ENCODE results near the gene RNASE4. TPM values are rescaled to one million over a fixed set of nuclear protein-coding genes. Genes with fewer than 3 reads are reported as not detected.
"Not testable (repeated sequence)": the region's sequence is repeated elsewhere in the genome, so short reads cannot be mapped to it uniquely, and the experiment has no call there.

RNASE4 gene
- total and polyA plus RNA-seq, 2 experiments from 2014 or later, result 7.2 to 9.1 TPM

DNA sequence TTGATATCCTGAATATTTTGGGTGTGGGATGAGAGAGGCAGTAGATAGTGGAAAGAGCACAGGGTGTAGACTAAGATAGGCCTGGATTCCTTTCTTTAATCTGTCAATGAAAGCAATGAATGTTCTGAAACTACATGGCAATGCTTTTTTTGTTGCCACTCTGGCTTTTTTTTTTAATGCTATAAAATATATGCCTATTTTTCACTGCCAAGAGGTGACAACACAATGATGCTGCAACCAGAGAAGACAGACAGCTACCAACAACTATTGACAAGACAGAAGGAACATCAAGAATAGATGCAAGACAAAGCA, 13.6 kb downstream of the RNASE4 start:
- DNase-seq (ENCODE audit: low read depth in 1 of 2, low spot score in 1 of 2), result no peak
- H3K27me3 ChIP-seq, result no peaks in the 10 kb centered on the region
- TF ChIP-seq, protein P1, sequence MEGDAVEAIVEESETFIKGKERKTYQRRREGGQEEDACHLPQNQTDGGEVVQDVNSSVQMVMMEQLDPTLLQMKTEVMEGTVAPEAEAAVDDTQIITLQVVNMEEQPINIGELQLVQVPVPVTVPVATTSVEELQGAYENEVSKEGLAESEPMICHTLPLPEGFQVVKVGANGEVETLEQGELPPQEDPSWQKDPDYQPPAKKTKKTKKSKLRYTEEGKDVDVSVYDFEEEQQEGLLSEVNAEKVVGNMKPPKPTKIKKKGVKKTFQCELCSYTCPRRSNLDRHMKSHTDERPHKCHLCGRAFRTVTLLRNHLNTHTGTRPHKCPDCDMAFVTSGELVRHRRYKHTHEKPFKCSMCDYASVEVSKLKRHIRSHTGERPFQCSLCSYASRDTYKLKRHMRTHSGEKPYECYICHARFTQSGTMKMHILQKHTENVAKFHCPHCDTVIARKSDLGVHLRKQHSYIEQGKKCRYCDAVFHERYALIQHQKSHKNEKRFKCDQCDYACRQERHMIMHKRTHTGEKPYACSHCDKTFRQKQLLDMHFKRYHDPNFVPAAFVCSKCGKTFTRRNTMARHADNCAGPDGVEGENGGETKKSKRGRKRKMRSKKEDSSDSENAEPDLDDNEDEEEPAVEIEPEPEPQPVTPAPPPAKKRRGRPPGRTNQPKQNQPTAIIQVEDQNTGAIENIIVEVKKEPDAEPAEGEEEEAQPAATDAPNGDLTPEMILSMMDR (IDR thresholded peaks at IDR 0.05; ENCODE audit: low read depth, low read length), result no peak
- no peak overlapping the region for H3K4me3 ChIP-seq
- H3K9me3 ChIP-seq (ENCODE audit: low read depth), result no peaks in the 10 kb centered on the region
- H3K4me1 ChIP-seq (ENCODE audit: low read depth), result no peaks in the 10 kb centered on the region
- no peak overlapping the region for H3K27ac ChIP-seq
- no peaks in the 10 kb centered on the region for H3K36me3 ChIP-seq

DNA sequence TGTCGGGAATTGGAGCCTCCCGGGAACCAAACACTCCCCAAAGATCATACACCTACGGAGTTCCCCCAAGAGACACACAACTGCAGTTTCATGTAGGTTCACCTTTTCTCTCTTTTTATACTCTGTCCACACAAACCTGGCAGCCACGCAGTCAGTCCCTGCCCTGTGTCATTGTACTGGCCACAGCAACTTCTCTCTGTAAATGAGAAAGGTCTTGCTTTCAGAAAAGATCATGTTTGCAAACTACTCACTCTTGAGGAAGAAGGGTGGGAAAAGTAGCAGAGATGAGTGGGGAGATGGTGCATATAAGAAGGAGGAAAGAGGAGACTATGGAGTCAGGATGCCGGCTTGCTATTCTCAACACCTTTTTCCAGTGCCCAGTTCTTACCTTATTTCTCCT, 14.6 kb downstream of the RNASE4 start:
- H3K27ac ChIP-seq, result no peak overlapping the region
- TF ChIP-seq, protein P1 (IDR thresholded peaks at IDR 0.05; ENCODE audit: low read depth, low read length), result no peak
- no peaks in the 10 kb centered on the region for H3K4me1 ChIP-seq (ENCODE audit: low read depth)

DNA sequence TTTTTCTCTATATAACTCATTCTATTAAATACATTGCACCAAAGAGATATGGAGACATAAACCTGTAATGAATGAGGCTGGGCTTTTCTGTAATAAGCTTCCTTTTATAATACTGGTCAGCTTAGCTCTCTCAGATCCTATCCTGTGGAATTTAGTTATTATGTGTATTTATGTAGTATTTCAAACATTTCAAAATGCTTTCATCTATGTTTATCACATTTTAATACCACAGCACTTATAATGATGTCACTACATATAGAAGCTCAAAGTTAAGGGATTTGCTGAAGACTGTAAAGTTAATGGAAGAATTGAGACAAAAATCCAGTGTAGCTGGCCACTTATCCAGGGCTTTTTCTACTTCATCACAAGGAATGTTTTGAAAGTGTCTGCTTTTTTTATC, 15.6 kb downstream of the RNASE4 start:
- no peak for DNase-seq (ENCODE audit: low read depth in 1 of 2, low spot score in 1 of 2)
- Histone ChIP-seq H3K4me1 (ENCODE audit: low read depth) (no peaks in the 10 kb centered on the region), H3K4me3 (no peak overlapping the region), H3K27me3 (no peaks in the 10 kb centered on the region), H3K36me3 (no peaks in the 10 kb centered on the region), H3K9me3 (ENCODE audit: low read depth) (no peaks in the 10 kb centered on the region), H3K27ac (no peak overlapping the region)
- TF ChIP-seq, protein P1 (IDR thresholded peaks at IDR 0.05; ENCODE audit: low read depth, low read length), result no peak

More for the DNA sequence above, 14.6 kb downstream of the RNASE4 start:
- Histone ChIP-seq H3K36me3 (no peaks in the 10 kb centered on the region), H3K27me3 (no peaks in the 10 kb centered on the region), H3K9me3 (ENCODE audit: low read depth) (no peaks in the 10 kb centered on the region), H3K4me3 (no peak overlapping the region)
- DNase-seq (ENCODE audit: low read depth in 1 of 2, low spot score in 1 of 2), result no peak

DNA sequence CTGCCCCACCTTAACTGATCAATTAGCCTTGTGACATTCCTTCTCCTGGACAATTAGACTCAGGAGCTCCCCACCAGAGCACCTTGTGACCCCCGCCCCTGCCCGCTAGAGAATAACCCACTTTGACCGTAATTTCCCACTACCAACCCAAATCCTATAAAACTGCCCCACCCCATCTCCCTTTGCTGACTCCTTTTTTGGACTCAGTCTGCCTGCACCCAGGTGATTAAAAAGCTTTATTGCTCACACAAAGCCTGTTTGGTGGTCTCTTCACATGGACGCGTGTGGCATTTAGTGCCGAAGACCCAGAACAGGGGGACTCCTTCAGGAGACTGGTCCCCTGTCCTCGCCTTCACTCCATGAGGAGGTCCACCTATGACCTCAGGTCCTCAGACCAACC, 16.6 kb downstream of the RNASE4 start:
- DNase-seq (ENCODE audit: low read depth in 1 of 2, low spot score in 1 of 2); H3K27me3 ChIP-seq; H3K9me3 ChIP-seq (ENCODE audit: low read depth); H3K4me3 ChIP-seq; H3K4me1 ChIP-seq (ENCODE audit: low read depth); H3K27ac ChIP-seq; H3K36me3 ChIP-seq: not testable (repeated sequence)

DNA sequence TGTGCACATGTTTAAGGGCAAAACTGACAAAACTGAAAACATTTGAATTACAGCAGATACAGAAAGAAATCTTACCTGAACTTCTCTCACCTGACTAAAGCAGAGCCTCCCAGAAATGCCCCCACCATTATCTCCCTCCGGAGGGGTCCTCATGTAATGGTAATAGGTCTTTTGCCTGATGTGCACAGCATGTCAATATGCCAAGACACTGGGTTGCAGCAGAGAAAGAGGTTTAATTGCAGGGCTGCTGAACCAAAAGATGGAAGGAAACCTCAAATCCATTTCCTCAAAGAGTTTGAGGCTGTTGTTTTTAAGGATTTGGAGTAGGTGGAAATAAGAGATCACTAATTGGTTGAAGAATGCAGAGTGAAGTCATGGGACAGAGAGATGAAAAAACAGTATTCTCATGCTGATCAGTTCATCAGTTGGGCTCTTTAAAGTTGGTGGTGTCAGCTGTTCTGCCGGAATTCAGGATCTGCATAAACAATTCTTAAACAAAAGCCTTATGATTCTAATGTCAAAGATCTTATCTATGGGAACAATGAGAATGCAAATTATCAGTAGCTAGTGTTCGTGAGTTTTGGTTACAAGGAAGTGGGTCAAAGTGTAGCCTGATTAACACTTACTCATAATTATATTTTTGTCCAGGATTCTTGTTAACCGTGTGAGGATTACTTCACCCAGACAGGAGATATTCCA, 22.4 kb downstream of the RNASE4 start:
- TF ChIP-seq, protein P1 (IDR thresholded peaks at IDR 0.05; ENCODE audit: low read depth, low read length), result no peak
- H3K4me3 ChIP-seq, result no peak overlapping the region
- no peaks in the 10 kb centered on the region for H3K27me3 ChIP-seq
- no peaks in the 10 kb centered on the region for H3K9me3 ChIP-seq (ENCODE audit: low read depth)
- no peaks in the 10 kb centered on the region for H3K4me1 ChIP-seq (ENCODE audit: low read depth)
- H3K27ac ChIP-seq, result no peak overlapping the region
- H3K36me3 ChIP-seq, result no peaks in the 10 kb centered on the region
- peak in 1 of 2 donors; percentile 70 for DNase-seq (ENCODE audit: low read depth in 1 of 2, low spot score in 1 of 2)

DNA sequence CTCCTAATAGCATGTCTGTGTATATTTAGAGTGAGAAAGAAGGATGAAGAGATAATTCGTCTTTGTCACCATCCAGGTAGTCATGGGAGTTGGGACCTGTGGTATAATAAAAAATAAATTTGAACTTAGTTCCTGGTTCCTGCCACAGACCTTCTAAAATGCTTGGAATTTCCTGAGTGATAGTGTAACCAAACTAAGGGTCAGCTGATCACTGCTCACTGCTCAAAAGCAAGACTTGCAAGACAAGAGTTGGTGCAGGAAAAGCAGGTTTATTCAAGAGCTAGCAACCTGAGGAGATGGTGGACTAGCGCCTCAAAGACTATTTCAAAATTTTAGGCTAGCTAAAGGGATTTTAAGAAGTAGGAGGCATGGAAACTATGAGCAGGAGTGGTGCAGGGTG, 23.3 kb downstream of the RNASE4 start:
- TF ChIP-seq, protein P1 (IDR thresholded peaks at IDR 0.05; ENCODE audit: low read depth, low read length), result no peak
- Histone ChIP-seq H3K36me3 (no peaks in the 10 kb centered on the region), H3K27ac (no peak overlapping the region), H3K27me3 (no peaks in the 10 kb centered on the region), H3K9me3 (ENCODE audit: low read depth) (no peaks in the 10 kb centered on the region), H3K4me3 (no peak overlapping the region), H3K4me1 (ENCODE audit: low read depth) (no peaks in the 10 kb centered on the region)
- peak in 1 of 2 donors; percentile 86 for DNase-seq (ENCODE audit: low read depth in 1 of 2, low spot score in 1 of 2)

Measured in cardiac muscle cell (in vitro differentiated cells and primary cell).